ENCODE data around the gene THAP8.

The THAP8 gene

DNA sequence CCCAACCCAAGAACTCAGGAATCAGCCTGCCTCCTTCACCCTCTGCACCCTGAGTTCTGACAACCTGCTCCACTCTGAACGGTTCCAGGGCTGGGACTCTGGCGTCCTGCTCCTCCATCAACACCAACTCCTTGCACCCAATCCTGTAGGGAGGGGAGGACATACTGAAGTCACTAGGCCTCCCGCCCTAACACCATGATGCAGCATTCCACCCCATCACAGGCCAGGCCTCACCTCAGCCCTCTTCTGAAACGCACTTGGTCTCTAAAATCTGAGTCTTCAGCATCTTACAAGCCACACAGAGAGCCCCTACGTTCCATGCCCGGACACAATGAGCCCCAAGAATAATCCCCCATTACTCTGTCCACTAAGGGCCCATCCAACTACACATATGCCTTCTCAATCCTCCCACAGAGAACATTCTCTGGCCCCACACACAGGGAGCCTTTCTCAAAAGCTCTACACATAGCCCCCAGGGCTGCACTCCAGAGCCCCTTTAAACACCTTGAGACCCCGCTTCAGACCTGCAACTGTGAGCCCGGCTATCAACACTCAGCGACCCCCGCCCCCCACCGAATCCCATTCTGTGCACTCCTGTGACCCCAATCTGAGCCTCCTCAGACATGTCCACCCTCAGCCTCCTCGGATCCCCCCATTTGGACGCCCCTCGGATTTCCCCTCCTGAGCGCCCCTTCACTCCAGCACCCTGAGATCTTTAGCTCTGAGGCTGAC lies 40.6 kb downstream of the THAP8 start (continued):
- TF ChIP-seq ZNF777 (tag by site-specific recombination; IDR thresholded peaks at IDR 0.05; ENCODE audit: borderline replicate concordance) (0 out of 2 replicates have a peak, but pooled peaks have one; percentile 24), ZNF561 (tag by site-specific recombination; IDR thresholded peaks at IDR 0.05; ENCODE audit: borderline replicate concordance) (no peak), ZNF501 (tag by site-specific recombination; IDR thresholded peaks at IDR 0.05) (no peak), ZFP69B (tag by site-specific recombination; IDR thresholded peaks at IDR 0.05) (no peak), ZNF140 (tag by site-specific recombination; IDR thresholded peaks at IDR 0.05) (no peak), ZNF560 (tag by site-specific recombination; IDR thresholded peaks at IDR 0.05; ENCODE audit: borderline replicate concordance) (no peak), ZFP37 (tag by site-specific recombination; IDR thresholded peaks at IDR 0.05) (no peak), ZNF654 (tag by site-specific recombination; IDR thresholded peaks at IDR 0.05; ENCODE audit: low read depth) (no peak), ZNF600 (tag by site-specific recombination; IDR thresholded peaks at IDR 0.05) (0 out of 2 replicates have a peak, but pooled peaks have one; percentile 43), ZNF514 (tag by site-specific recombination; IDR thresholded peaks at IDR 0.05) (no peak), ZBTB1 (tag by site-specific recombination; IDR thresholded peaks at IDR 0.05) (no peak), ZNF112 (tag by site-specific recombination; IDR thresholded peaks at IDR 0.05) (no peak), ZNF416 (tag by site-specific recombination; IDR thresholded peaks at IDR 0.05) (no peak), ZNF324 (tag by site-specific recombination; IDR thresholded peaks at IDR 0.05) (no peak; the same call in 1 of the 2 replicates), ZNF274 (IDR thresholded peaks at IDR 0.05; ENCODE audit: low read length) (no peak), ZNF274 (tag by site-specific recombination; IDR thresholded peaks at IDR 0.05; ENCODE audit: borderline replicate concordance) (no peak), BCL11A (tag by site-specific recombination; IDR thresholded peaks at IDR 0.05; ENCODE audit: low read depth) (0 out of 2 replicates have a peak, but pooled peaks have one; percentile 63), ZBTB8A (tag by site-specific recombination; IDR thresholded peaks at IDR 0.05) (peak; percentile 29; the same call in 1 of the 2 replicates), ZNF555 (tag by site-specific recombination; conservative IDR thresholded peaks at IDR 0.05) (no peak), ZNF350 (tag by site-specific recombination; IDR thresholded peaks at IDR 0.05) (no peak), ZNF266 (tag by site-specific recombination; IDR thresholded peaks at IDR 0.05; ENCODE audit: low read depth) (no peak), ZFHX2 (tag by site-specific recombination; conservative IDR thresholded peaks at IDR 0.05) (no peak)
- TF ChIP-seq, protein P1, sequence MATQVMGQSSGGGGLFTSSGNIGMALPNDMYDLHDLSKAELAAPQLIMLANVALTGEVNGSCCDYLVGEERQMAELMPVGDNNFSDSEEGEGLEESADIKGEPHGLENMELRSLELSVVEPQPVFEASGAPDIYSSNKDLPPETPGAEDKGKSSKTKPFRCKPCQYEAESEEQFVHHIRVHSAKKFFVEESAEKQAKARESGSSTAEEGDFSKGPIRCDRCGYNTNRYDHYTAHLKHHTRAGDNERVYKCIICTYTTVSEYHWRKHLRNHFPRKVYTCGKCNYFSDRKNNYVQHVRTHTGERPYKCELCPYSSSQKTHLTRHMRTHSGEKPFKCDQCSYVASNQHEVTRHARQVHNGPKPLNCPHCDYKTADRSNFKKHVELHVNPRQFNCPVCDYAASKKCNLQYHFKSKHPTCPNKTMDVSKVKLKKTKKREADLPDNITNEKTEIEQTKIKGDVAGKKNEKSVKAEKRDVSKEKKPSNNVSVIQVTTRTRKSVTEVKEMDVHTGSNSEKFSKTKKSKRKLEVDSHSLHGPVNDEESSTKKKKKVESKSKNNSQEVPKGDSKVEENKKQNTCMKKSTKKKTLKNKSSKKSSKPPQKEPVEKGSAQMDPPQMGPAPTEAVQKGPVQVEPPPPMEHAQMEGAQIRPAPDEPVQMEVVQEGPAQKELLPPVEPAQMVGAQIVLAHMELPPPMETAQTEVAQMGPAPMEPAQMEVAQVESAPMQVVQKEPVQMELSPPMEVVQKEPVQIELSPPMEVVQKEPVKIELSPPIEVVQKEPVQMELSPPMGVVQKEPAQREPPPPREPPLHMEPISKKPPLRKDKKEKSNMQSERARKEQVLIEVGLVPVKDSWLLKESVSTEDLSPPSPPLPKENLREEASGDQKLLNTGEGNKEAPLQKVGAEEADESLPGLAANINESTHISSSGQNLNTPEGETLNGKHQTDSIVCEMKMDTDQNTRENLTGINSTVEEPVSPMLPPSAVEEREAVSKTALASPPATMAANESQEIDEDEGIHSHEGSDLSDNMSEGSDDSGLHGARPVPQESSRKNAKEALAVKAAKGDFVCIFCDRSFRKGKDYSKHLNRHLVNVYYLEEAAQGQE (tag by site-specific recombination; IDR thresholded peaks at IDR 0.05) = no peak
- TF ChIP-seq, protein P2, sequence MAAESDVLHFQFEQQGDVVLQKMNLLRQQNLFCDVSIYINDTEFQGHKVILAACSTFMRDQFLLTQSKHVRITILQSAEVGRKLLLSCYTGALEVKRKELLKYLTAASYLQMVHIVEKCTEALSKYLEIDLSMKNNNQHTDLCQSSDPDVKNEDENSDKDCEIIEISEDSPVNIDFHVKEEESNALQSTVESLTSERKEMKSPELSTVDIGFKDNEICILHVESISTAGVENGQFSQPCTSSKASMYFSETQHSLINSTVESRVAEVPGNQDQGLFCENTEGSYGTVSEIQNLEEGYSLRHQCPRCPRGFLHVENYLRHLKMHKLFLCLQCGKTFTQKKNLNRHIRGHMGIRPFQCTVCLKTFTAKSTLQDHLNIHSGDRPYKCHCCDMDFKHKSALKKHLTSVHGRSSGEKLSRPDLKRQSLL (tag by site-specific recombination; IDR thresholded peaks at IDR 0.05) = no peak
- TF ChIP-seq, protein P3, sequence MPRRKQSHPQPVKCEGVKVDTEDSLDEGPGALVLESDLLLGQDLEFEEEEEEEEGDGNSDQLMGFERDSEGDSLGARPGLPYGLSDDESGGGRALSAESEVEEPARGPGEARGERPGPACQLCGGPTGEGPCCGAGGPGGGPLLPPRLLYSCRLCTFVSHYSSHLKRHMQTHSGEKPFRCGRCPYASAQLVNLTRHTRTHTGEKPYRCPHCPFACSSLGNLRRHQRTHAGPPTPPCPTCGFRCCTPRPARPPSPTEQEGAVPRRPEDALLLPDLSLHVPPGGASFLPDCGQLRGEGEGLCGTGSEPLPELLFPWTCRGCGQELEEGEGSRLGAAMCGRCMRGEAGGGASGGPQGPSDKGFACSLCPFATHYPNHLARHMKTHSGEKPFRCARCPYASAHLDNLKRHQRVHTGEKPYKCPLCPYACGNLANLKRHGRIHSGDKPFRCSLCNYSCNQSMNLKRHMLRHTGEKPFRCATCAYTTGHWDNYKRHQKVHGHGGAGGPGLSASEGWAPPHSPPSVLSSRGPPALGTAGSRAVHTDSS (tag by site-specific recombination; IDR thresholded peaks at IDR 0.05) = no peak
- TF ChIP-seq, protein P4, sequence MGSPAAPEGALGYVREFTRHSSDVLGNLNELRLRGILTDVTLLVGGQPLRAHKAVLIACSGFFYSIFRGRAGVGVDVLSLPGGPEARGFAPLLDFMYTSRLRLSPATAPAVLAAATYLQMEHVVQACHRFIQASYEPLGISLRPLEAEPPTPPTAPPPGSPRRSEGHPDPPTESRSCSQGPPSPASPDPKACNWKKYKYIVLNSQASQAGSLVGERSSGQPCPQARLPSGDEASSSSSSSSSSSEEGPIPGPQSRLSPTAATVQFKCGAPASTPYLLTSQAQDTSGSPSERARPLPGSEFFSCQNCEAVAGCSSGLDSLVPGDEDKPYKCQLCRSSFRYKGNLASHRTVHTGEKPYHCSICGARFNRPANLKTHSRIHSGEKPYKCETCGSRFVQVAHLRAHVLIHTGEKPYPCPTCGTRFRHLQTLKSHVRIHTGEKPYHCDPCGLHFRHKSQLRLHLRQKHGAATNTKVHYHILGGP (tag by site-specific recombination; IDR thresholded peaks at IDR 0.05) = no peak
- TF ChIP-seq, protein P5, sequence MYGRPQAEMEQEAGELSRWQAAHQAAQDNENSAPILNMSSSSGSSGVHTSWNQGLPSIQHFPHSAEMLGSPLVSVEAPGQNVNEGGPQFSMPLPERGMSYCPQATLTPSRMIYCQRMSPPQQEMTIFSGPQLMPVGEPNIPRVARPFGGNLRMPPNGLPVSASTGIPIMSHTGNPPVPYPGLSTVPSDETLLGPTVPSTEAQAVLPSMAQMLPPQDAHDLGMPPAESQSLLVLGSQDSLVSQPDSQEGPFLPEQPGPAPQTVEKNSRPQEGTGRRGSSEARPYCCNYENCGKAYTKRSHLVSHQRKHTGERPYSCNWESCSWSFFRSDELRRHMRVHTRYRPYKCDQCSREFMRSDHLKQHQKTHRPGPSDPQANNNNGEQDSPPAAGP (tag by site-specific recombination; IDR thresholded peaks at IDR 0.05) = no peak
- TF ChIP-seq, protein P6, sequence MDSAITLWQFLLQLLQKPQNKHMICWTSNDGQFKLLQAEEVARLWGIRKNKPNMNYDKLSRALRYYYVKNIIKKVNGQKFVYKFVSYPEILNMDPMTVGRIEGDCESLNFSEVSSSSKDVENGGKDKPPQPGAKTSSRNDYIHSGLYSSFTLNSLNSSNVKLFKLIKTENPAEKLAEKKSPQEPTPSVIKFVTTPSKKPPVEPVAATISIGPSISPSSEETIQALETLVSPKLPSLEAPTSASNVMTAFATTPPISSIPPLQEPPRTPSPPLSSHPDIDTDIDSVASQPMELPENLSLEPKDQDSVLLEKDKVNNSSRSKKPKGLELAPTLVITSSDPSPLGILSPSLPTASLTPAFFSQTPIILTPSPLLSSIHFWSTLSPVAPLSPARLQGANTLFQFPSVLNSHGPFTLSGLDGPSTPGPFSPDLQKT (IDR thresholded peaks at IDR 0.05; ENCODE audit: borderline replicate concordance, low read depth, low read length) = no peak
- TF ChIP-seq, protein P7, sequence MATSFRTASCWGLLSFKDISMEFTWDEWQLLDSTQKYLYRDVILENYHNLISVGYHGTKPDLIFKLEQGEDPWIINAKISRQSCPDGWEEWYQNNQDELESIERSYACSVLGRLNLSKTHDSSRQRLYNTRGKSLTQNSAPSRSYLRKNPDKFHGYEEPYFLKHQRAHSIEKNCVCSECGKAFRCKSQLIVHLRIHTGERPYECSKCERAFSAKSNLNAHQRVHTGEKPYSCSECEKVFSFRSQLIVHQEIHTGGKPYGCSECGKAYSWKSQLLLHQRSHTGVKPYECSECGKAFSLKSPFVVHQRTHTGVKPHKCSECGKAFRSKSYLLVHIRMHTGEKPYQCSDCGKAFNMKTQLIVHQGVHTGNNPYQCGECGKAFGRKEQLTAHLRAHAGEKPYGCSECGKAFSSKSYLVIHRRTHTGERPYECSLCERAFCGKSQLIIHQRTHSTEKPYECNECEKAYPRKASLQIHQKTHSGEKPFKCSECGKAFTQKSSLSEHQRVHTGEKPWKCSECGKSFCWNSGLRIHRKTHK (tag by site-specific recombination; IDR thresholded peaks at IDR 0.05) = no peak

Data from HEK293 (cell line).